DMS79 treated with DMSO at 0.1 percent for 48 hours (cell line): ENCODE data around the gene ADAMTS3.
"Not testable (repeated sequence)": the region's sequence is repeated elsewhere in the genome, so short reads cannot be mapped to it uniquely, and the experiment has no call there.

Experiments
- DNase-seq: peaks from one replicate; lab custom pipeline; 2025; lab: John Stamatoyannopoulos, UW

Gene ADAMTS3

GRCh38 chr4:72471816-72472215 lies 97.2 kb downstream of the ADAMTS3 start:
- no peak for DNase-seq

- DNase-seq = no peak
These were observed 100.0 kb downstream of the ADAMTS3 start for GRCh38 chr4:72468904-72469502.

DNA sequence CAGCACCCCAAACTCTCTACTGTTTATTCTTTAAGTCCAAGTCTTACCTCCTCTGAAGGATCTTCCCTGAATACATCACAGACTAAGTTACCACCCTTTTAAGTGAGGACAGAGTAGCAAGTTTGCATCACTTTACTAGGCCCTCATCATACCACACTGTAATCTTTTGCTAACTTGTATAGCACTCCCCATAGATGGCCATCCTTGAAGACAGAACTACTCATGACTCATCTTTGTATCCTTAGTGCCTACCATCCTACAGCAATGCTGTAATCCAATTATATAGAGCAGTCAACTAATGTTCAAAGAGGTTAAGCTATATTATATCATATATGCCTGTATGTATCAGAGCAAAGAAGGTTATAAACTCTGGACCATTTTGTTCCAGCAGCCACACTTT lies 101.4 kb downstream of the ADAMTS3 start:
- DNase-seq = no peak

DNA sequence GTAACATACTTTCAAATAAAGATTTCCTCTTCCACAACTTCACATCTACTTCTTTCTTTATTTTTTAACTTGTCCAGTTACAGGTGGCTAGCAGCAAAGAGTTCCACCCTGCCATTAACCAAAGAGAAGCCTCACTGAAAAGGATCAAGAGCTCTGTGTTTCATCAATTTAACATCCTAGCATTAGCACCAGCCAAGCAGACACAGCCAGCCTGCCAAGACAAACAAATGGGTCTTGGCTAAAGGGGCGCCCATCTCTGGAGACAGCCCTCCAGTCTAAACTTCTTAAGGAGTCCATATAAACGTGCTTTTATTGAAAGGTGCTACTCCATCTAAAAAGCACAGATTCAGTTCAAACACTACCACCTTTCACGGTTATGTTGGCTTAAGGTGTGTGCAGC lies 105.3 kb downstream of the ADAMTS3 start:
- DNase-seq = no peak

GRCh38 chr4:72457158-72457557 lies 111.9 kb downstream of the ADAMTS3 start:
- no peak for DNase-seq

DNA sequence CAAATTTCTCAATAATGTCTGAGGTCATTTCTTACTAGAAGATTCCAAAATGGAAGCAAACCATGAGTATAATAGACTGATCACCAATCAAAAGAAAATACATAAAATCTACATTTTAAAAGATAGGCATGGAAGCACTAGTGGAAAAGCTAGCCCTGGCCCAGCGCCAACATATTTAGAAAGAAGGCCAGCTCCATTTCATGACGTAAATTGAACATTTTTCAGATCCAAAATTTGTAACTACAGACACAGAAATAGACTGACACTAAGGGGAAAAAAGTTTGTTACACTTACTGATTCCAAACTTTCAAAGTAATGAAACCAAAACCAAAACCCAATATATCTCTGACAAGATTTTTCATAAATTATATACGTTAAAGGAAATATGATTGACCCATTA lies 117.7 kb downstream of the ADAMTS3 start:
- no peak for DNase-seq

DNA sequence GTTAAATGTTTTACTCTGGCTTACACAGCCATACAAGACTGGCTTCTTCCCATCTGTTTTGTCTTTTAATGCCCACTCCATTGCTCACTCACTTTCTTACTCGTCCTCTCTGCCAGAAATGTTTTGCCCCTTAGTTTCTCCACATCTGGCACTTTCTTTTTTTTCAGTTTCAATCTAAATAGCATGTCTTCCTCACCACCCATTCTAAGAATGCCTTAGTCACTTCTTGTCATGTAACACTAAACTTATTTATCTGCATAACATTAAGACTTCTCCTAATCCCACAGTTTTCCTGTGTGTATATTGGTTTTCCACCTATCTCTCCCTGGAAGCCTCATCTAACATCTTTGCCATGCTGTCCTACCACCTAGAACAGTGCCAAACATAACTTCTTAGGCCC lies 119.3 kb downstream of the ADAMTS3 start:
- no peak for DNase-seq

- DNase-seq = no peak
These were observed 120.8 kb downstream of the ADAMTS3 start for GRCh38 chr4:72448231-72448630.

GRCh38 chr4:72446353-72447055 lies 122.5 kb downstream of the ADAMTS3 start:
- DNase-seq = no peak

GRCh38 chr4:72444092-72444491 lies 124.9 kb downstream of the ADAMTS3 start:
- no peak for DNase-seq

- no peak for DNase-seq
These were observed 126.3 kb downstream of the ADAMTS3 start for GRCh38 chr4:72442715-72443114.

DNA sequence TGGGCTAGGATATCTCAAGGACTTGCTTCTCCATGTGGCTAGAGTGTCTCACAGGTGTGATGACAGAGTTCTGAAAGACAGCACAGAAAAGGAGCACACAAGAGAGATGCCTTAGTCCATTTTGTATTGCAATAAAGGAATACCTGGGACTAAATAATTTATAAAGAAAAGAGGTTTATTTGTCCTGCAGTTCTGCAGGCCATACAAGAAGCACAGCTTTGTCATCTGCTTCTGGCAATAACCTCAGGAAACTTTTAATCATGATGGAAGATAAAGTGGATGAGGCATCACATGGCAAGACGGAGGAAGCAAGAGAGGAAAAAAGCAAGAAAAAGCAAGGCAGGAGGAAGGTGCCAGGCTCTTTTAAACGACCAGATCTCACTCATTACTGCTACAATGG lies 126.9 kb downstream of the ADAMTS3 start:
- no peak for DNase-seq

GRCh38 chr4:72440386-72440785 lies 128.6 kb downstream of the ADAMTS3 start:
- no peak for DNase-seq

- no peak for DNase-seq
These were observed 136.0 kb downstream of the ADAMTS3 start for GRCh38 chr4:72432975-72433374.

DNA sequence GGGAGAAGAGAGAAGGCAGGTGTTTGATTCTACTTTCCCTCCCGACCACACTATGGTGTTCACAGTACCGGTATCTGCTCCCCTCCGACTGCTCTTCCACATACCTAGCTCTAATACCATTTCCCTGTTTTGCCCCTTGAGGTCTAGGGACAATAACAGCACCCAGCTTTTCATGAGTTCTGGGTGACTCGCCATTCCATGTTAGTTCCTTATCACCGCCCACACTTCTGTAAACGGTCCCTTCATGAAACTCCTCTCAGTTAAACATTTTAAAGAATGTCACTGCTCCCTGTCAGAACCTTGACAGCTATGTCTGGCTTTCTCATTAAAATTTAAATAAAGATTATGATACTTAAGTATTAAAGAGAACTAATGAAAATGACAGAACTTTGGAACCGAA lies 136.7 kb downstream of the ADAMTS3 start:
- no peak for DNase-seq

- no peak for DNase-seq
These were observed 138.0 kb downstream of the ADAMTS3 start for GRCh38 chr4:72430988-72431387.

DNA sequence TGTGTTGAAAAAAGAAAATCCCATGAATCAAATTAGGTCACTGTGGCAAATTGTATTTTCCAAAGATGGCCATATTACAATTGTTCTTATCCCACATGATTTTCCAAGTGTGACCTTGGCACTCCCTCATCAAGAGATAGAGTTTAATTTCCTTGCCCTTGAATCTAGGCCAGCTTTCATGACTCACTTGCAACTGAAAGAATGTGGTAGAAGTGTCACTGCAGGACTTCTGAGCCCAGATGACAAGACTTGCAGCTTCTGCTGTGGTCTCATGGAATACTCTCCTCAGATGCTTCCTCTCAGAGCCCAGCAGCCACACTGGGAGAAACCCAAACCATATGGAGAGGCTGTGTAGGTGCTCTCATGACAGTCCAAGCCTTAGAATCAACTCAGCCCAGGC lies 139.0 kb downstream of the ADAMTS3 start:
- DNase-seq = no peak

DNA sequence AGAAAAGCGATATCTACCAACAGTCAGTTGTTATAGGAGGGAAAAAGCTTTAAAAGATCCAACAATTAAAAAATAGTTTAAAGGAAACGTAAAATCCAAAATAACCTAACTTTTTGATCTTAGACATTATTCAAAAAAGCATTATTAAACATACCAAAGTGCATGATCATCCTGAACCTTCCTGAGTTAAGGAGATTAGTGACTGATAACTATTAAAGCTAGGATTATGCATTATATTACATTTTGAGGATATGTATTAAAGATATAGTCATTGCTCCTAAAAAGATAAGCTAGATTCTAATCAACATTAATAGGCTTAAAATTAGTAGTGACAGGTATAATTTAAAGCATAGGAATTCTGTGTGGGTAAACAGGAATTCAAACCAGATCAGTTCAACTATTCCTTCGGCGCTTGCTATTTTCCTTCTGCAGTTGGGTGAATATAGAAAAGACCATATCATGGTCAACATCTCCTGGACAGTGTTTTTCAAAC lies 139.6 kb downstream of the ADAMTS3 start:
- no peak for DNase-seq

GRCh38 chr4:72427057-72427456 lies 142.0 kb downstream of the ADAMTS3 start:
- no peak for DNase-seq

- DNase-seq = not testable (repeated sequence)
These were observed 143.1 kb downstream of the ADAMTS3 start for GRCh38 chr4:72425908-72426307.

GRCh38 chr4:72424006-72424405 lies 145.0 kb downstream of the ADAMTS3 start:
- no peak for DNase-seq

GRCh38 chr4:72422416-72422815 lies 146.6 kb downstream of the ADAMTS3 start:
- no peak for DNase-seq

DNA sequence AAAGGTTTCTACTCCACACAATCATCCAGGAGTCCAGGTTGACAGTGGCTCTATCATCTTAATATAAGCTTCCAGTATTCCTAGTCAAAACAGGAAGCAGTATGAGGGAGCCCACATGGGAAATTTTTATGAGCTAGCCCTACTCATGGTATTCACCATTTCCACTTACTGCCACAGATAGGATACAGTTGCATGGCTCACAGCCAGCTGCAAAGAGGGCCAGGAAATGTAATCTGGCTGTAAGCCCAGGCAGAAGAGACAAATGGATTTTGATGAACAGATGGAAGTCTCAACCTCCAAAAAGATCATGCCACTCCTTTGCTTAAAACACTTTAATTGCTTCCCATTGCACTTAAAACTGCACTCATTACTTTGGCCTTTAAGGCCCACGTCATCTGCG lies 150.6 kb downstream of the ADAMTS3 start:
- no peak for DNase-seq

- DNase-seq = no peak
These were observed 158.9 kb downstream of the ADAMTS3 start for GRCh38 chr4:72410158-72410557.
